SK-N-SH treated with all-trans-retinoic acid at 6 μM for 48 hours (cell line): ENCODE results near the gene LMNB1.

Experiments used
- CSDC2 ChIP-seq: fragments of 250-450 bp; sonication (Bioruptor Pico); IDR thresholded peaks from 2 replicates; pipeline ENCODE4 v1.5.0; 2020; ENCODE audit warnings: mild to moderate bottlenecking, moderate library complexity
- TF ChIP-seq, protein P1 (sequence below): fragments of 250-450 bp; sonication (Bioruptor Pico); IDR thresholded peaks from 2 replicates; pipeline ENCODE4 v1.5.1; 2020; ENCODE audit warnings: low read depth, mild to moderate bottlenecking, moderate library complexity

DNA sequence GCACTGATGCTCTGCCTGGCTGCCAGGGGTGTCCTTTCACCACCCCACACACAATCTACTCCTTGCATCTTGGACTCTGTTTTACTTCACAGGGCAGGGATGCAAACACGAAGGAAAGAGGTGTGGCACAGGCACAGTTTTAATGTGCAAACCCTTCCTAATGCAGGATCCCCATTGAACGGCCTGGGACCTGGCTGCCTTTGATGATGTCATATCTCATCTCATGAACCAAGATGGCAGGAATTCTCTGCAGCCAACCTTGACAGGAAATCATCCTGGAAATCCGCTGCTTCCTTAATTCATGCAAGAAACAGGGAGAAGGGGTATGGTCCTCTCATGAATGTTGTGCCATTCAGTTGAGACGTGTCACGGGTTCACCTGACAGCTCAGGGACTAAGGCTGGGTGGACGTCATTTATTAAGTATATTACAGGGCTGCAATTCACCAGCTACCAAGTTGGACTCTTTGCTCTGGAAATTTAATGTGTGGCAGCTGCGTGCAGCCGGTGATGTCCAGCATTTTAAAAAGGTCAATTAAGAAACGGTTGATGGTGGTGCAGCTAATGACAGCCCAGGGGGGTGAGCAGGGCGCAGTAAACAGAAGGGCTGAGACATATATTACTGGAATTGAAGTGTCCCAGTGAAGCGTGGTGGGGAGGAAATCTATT, 91.5 kb downstream of the LMNB1 start:
- TF ChIP-seq CSDC2 (CRISPR knock-in tag): no peak
- TF ChIP-seq, protein P1, sequence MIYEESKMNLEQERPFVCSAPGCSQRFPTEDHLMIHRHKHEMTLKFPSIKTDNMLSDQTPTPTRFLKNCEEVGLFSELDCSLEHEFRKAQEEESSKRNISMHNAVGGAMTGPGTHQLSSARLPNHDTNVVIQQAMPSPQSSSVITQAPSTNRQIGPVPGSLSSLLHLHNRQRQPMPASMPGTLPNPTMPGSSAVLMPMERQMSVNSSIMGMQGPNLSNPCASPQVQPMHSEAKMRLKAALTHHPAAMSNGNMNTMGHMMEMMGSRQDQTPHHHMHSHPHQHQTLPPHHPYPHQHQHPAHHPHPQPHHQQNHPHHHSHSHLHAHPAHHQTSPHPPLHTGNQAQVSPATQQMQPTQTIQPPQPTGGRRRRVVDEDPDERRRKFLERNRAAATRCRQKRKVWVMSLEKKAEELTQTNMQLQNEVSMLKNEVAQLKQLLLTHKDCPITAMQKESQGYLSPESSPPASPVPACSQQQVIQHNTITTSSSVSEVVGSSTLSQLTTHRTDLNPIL: no peak
